H1 (cell line): ENCODE results near the gene IFNA1. TPM values are rescaled to one million over a fixed set of nuclear protein-coding genes. Genes with fewer than 3 reads are reported as not detected.
A peak's percentile ranks its signal among the peaks of the same experiment; 100 is the strongest.

ENCODE experiments used
- ASH2L ChIP-seq: fragments of 200-600, 300-600 bp; sonication (generic); IDR thresholded peaks from one replicate; pipeline ENCODE4 v1.7.1; 2017; ENCODE audit warnings: low read length
- BRCA1 ChIP-seq: IDR thresholded peaks from 2 replicates; pipeline ENCODE4 v1.6.1; 2012; ENCODE audit warnings: low read depth, low read length, improper control_type of control experiment
- CHD1 ChIP-seq: IDR thresholded peaks from 2 replicates; pipeline ENCODE4 v1.6.1; 2012; ENCODE audit warnings: low read depth, low read length, improper control_type of control experiment
- CTBP2 ChIP-seq: IDR thresholded peaks from 2 replicates; pipeline ENCODE4 v1.7.0; 2011; ENCODE audit warnings: borderline replicate concordance, mild to moderate bottlenecking, moderate library complexity, mixed read lengths, low read length; ENCODE audit not compliant: insufficient read depth, insufficient read length
- E2F6 ChIP-seq: IDR thresholded peaks from 2 replicates; pipeline ENCODE4 v1.6.1; 2012; ENCODE audit warnings: inconsistent platforms
- EZH2 ChIP-seq: fragments of 200-600 bp; sonication (generic); IDR thresholded peaks from 2 replicates; pipeline ENCODE4 v1.7.1; 2012; ENCODE audit warnings: low read depth, mild to moderate bottlenecking, moderate library complexity, low read length, inconsistent platforms; ENCODE audit not compliant: severe bottlenecking
- FOSL1 ChIP-seq: IDR thresholded peaks from 2 replicates; pipeline ENCODE4 v1.6.1; 2011; ENCODE audit warnings: mild to moderate bottlenecking, low read depth, low read length, moderate library complexity; ENCODE audit not compliant: insufficient read depth
- GABPA ChIP-seq: IDR thresholded peaks from 2 replicates; pipeline ENCODE4 v1.6.1; 2011; ENCODE audit warnings: mild to moderate bottlenecking, low read length, moderate library complexity, borderline replicate concordance; ENCODE audit not compliant: insufficient read depth
- MAX ChIP-seq: IDR thresholded peaks from 2 replicates; pipeline ENCODE4 v1.6.1; 2012; ENCODE audit warnings: inconsistent platforms
- RAD21 ChIP-seq, 2 experiments: IDR thresholded peaks in 1 of 2; conservative IDR thresholded peaks in 1 of 2; 2 replicates each; pipeline ENCODE4 v1.6.1; 2011; ENCODE audit warnings: low read depth in 2 of 2, low read length in 2 of 2, improper control_type of control experiment in 1 of 2, inconsistent platforms in 1 of 2, mild to moderate bottlenecking in 1 of 2, moderate library complexity in 1 of 2
- SIN3A ChIP-seq, 2 experiments: IDR thresholded peaks in 1 of 2; conservative IDR thresholded peaks in 1 of 2; 2 replicates each; pipeline ENCODE4 v1.6.1; 2011 to 2012; ENCODE audit warnings: low read length in 2 of 2, improper control_type of control experiment in 1 of 2, low read depth in 1 of 2, mild to moderate bottlenecking in 1 of 2
- SIX5 ChIP-seq: IDR thresholded peaks from 2 replicates; pipeline ENCODE4 v1.6.1; 2011; ENCODE audit warnings: mild to moderate bottlenecking, low read depth, low read length
- SP1 ChIP-seq: IDR thresholded peaks from 2 replicates; pipeline ENCODE4 v1.6.1; 2011; ENCODE audit warnings: low read depth, low read length
- SP4 ChIP-seq: IDR thresholded peaks from 2 replicates; pipeline ENCODE4 v1.6.1; 2012; ENCODE audit warnings: low read length, inconsistent platforms
- TCF12 ChIP-seq: IDR thresholded peaks from 2 replicates; pipeline ENCODE4 v1.6.1; 2011; ENCODE audit warnings: low read depth, mild to moderate bottlenecking, low read length
- ZNF274 ChIP-seq: IDR thresholded peaks from 2 replicates; pipeline ENCODE4 v1.7.0; 2012; ENCODE audit warnings: low read length, borderline replicate concordance; ENCODE audit errors: extremely low read depth
- polyA plus RNA-seq, 7 experiments: library from polyadenylated mRNA; depleted of rRNA in 3 of 7; stranded (reverse) in 5 of 7; unstranded in 2 of 7; fragments of >200 nt in 5 of 7; fragments of 200-250 nt in 2 of 7; gene quantifications; 1 replicate in 5 of 7; 2 replicates in 1 of 7; 4 replicates in 1 of 7; pipeline versions ENCODE4 v1.2.1 to v1.2.3, GENCODE V29; 2011 to 2013; ENCODE audit warnings: missing spikeins in 2 of 7, mixed read lengths in 2 of 7
- total RNA-seq: library from RNA; stranded (reverse); fragmentation: NEBNext Ultra II Directional; extraction: Animal tissue kit (Norgen Biotek cat#: 25700); gene quantifications from 2 replicates; pipeline ENCODE4 v1.2.1, GENCODE V29; 2021

The IFNA1 gene
- total and polyA plus RNA-seq, 2 of the 8 experiments (the other 6 are each of a cell fraction or from before 2014, with no cell fraction given): not detected

- TF ChIP-seq TCF12 (no peak), SIX5 (no peak), EZH2 (peak; percentile 56), CTBP2 (no peak), SIN3A (conservative IDR thresholded peaks at IDR 0.05 in 1 of 2, IDR thresholded peaks at IDR 0.05 in 1 of 2; ENCODE audit: low read depth in 1 of 2, low read length in 2 of 2) (0 out of 4 replicates have a peak, but pooled peaks of 1 of the 2 experiments have one; percentile 23), ZNF274 (no peak), BRCA1 (no peak), RAD21 (IDR thresholded peaks at IDR 0.05 in 1 of 2, conservative IDR thresholded peaks at IDR 0.05 in 1 of 2; ENCODE audit: low read depth in 2 of 2, low read length in 2 of 2) (peak; percentile 26 to 43; a peak in 2 of 4 replicates), E2F6 (peak; percentile 85), FOSL1 (peak; percentile 86), ASH2L (peak; percentile 62), CHD1 (no peak), SP1 (no peak), MAX (peak; percentile 64), SP4 (peak; percentile 53; the same call in 1 of the 2 replicates), GABPA (0 out of 2 replicates have a peak, but pooled peaks have one; percentile 37)
These were observed 37.6 kb upstream of the IFNA1 start (continued) for GRCh38 chr9:21402386-21403251.
